ENCODE results near the gene COP1.
A peak's percentile ranks its signal among the peaks of the same experiment; 100 is the strongest.
"Not testable (repeated sequence)": the region's sequence is repeated elsewhere in the genome, so short reads cannot be mapped to it uniquely, and the experiment has no call there.

Gene COP1

DNA sequence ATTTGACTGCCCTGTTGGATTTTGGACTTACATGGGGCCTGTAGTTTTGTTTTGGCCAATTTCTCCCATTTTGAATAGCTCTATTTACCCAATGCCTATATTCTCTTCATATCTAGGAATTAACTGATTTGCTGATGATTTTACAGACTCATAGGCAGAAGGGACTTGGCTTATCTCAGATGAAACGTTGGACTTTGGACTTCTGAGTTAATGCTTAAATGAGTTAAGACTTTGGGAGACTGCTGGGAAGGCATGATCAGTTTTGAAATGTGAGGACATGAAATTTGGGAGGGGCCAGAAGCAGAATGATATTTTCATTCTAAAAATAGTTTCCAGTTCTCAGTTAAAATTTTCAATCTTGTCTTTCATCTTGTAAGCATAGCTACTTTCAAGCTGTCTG is 222.3 kb downstream of the COP1 start:
- Histone ChIP-seq H3K36me3 (ENCODE audit: control insufficient read depth, insufficient read depth, low read length, severe bottlenecking) (peaks cover 70% of the 10 kb centered on the region), H3K4me1 (ENCODE audit: control insufficient read depth, insufficient read depth, low read length) (peaks cover 3% of the 10 kb centered on the region), H3K9me3 (ENCODE audit: control insufficient read depth, low read length) (peaks cover 25% of the 10 kb centered on the region), H3K4me3 (ENCODE audit: low read length) (no peak overlapping the region), H3K9ac (ENCODE audit: low read length) (no peak overlapping the region), H3K27me3 (replicated peaks; ENCODE audit: control insufficient read depth, insufficient read depth, low read length) (no peaks in the 10 kb centered on the region)
- no peak for DNase-seq (ENCODE audit: low read depth)

DNA sequence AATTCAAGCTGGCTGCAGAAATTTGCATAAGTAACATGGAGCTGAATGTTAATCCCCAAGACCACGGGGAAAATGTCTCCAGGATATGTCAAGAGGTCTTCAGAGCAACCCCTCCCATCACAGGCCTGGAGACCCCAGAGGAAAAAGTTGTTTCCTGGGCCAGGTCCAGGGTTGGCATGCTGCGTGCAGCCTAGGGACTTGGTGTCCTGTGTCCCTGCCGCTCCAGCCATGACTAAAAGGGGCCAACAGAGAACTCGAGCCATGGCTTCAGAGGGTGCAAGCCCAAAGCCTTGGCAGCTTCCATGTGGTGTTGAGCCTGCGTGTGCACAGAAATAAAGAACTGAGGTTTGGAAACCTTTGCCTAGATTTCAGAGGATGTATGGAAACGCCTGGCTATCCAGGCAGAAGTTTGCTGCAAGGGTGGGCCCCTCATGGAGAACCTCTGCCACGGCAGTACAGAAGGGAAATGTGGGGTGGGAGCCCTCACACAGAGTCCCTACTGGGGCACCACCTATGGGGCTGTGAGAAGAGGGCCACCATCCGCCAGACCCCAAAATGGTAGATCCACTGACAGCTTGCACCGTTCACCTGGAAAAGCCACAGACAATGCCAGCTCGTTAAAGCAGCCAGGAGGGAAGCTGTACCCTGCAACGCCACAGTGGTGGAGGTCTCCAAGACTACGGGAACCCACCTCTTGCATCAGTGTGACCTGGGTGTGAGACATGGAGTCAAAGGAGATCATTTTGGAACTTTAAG is 222.9 kb downstream of the COP1 start:
- H3K9ac ChIP-seq (ENCODE audit: low read length), result no peak overlapping the region
- no peaks in the 10 kb centered on the region for H3K27me3 ChIP-seq (replicated peaks; ENCODE audit: control insufficient read depth, insufficient read depth, low read length)
- peaks cover 70% of the 10 kb centered on the region for H3K36me3 ChIP-seq (ENCODE audit: control insufficient read depth, insufficient read depth, low read length, severe bottlenecking)
- no peak overlapping the region for H3K4me3 ChIP-seq (ENCODE audit: low read length)
- peaks cover 25% of the 10 kb centered on the region for H3K9me3 ChIP-seq (ENCODE audit: control insufficient read depth, low read length)
- peaks cover 9% of the 10 kb centered on the region for H3K4me1 ChIP-seq (ENCODE audit: control insufficient read depth, insufficient read depth, low read length)
- no peak for DNase-seq (ENCODE audit: low read depth)

DNA sequence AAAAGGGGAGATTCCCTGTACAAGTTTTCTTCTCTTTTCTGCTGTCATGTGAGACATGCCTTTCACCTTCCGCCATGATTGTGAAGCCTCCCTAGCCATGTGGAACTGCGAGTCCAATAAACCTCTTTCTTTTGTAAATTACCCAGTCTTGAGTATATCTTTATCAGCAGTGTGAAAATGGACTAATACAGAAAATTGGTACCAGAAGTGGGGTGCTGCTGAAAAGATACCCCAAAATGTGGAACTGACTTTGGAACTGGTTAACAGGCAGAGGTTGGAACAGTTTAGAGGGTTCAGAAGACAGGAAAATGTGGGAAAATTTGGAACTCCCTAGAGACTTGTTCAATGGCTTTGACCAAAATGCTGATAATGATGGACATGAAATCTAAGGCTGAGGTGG is 223.7 kb downstream of the COP1 start:
- not testable (repeated sequence) for H3K9ac ChIP-seq (ENCODE audit: low read length); H3K27me3 ChIP-seq (replicated peaks; ENCODE audit: control insufficient read depth, insufficient read depth, low read length); DNase-seq (ENCODE audit: low read depth); H3K4me3 ChIP-seq (ENCODE audit: low read length)
- H3K9me3 ChIP-seq (ENCODE audit: control insufficient read depth, low read length), result peaks cover 25% of the 10 kb centered on the region
- H3K36me3 ChIP-seq (ENCODE audit: control insufficient read depth, insufficient read depth, low read length, severe bottlenecking), result peaks cover 69% of the 10 kb centered on the region
- peaks cover 17% of the 10 kb centered on the region for H3K4me1 ChIP-seq (ENCODE audit: control insufficient read depth, insufficient read depth, low read length)

DNA sequence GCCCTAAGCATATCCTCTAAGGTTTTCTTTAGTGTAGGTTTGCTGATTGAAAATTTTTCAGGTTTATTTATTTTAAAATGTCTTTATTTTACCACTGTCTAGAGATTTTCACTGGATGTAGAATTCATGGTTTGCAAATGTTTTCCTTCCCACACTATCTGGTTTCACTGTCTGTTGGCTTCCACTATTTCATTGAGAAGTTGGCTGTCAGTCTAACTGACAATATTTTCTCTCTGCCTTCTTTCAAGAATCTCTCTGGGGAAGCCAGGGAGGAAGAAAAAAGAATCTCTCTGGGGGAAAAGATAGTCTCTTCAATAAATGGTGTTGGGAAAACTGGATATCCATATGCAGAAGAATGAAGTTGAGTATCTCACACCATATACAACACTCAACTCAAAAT is 226.0 kb downstream of the COP1 start:
- H3K27me3 ChIP-seq (replicated peaks; ENCODE audit: control insufficient read depth, insufficient read depth, low read length), result no peaks in the 10 kb centered on the region
- H3K36me3 ChIP-seq (ENCODE audit: control insufficient read depth, insufficient read depth, low read length, severe bottlenecking), result peaks cover 46% of the 10 kb centered on the region
- peaks cover 25% of the 10 kb centered on the region for H3K9me3 ChIP-seq (ENCODE audit: control insufficient read depth, low read length)
- no peak for DNase-seq (ENCODE audit: low read depth)
- H3K4me3 ChIP-seq (ENCODE audit: low read length), result no peak overlapping the region
- peaks cover 40% of the 10 kb centered on the region for H3K4me1 ChIP-seq (ENCODE audit: control insufficient read depth, insufficient read depth, low read length)
- H3K9ac ChIP-seq (ENCODE audit: low read length), result no peak overlapping the region

DNA sequence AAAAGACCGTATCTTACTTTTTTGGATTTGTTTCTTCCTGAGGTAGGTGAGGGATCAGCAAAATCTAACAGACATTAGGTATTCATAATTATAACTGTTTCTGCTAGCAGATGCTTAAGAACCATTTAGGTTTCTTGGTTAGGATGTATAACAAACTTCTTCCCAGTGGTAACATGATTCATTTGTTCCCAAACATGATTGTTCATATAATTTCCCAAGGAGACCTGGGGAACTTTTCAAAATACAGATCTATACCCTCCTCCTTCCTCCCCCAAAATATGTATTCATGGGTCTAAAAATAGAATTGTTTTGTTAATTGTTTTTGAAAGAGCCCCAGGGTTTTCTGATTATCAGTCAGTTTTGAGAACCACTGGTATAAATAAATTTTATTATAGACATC is 228.2 kb downstream of the COP1 start:
- Histone ChIP-seq H3K9me3 (ENCODE audit: control insufficient read depth, low read length) (peaks cover 25% of the 10 kb centered on the region), H3K9ac (ENCODE audit: low read length) (peak overlapping the region; percentile 47), H3K36me3 (ENCODE audit: control insufficient read depth, insufficient read depth, low read length, severe bottlenecking) (peaks cover 31% of the 10 kb centered on the region), H3K4me1 (ENCODE audit: control insufficient read depth, insufficient read depth, low read length) (peaks cover 43% of the 10 kb centered on the region), H3K27me3 (replicated peaks; ENCODE audit: control insufficient read depth, insufficient read depth, low read length) (no peaks in the 10 kb centered on the region), H3K4me3 (ENCODE audit: low read length) (peak overlapping the region; percentile 64)
- DNase-seq (ENCODE audit: low read depth), result peak; percentile 11

DNA sequence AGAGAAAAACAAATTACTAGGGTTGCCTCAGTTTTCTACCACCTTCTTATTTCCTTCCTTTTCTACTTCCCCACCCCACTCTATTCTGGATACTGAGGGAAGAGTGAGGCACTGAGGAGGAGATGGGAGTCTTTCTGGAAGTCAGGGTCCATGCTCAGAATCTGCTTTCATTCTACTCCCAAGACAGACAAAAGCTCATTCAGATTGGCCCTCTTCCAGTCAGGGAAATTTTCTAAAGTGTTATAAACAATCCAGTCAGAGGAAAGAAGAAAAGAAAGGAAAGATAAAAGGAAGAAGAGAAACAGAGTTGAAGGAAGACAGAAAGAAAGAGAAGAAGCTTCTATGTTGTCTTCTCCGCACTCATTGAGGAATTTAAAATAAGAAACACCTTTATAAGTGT is 228.6 kb downstream of the COP1 start:
- Histone ChIP-seq H3K27me3 (replicated peaks; ENCODE audit: control insufficient read depth, insufficient read depth, low read length) (no peaks in the 10 kb centered on the region), H3K36me3 (ENCODE audit: control insufficient read depth, insufficient read depth, low read length, severe bottlenecking) (peaks cover 27% of the 10 kb centered on the region), H3K4me1 (ENCODE audit: control insufficient read depth, insufficient read depth, low read length) (peaks cover 43% of the 10 kb centered on the region), H3K4me3 (ENCODE audit: low read length) (peak overlapping the region; percentile 64), H3K9ac (ENCODE audit: low read length) (peak overlapping the region; percentile 47), H3K9me3 (ENCODE audit: control insufficient read depth, low read length) (peaks cover 23% of the 10 kb centered on the region)
- DNase-seq (ENCODE audit: low read depth), result peak; percentile 28

DNA sequence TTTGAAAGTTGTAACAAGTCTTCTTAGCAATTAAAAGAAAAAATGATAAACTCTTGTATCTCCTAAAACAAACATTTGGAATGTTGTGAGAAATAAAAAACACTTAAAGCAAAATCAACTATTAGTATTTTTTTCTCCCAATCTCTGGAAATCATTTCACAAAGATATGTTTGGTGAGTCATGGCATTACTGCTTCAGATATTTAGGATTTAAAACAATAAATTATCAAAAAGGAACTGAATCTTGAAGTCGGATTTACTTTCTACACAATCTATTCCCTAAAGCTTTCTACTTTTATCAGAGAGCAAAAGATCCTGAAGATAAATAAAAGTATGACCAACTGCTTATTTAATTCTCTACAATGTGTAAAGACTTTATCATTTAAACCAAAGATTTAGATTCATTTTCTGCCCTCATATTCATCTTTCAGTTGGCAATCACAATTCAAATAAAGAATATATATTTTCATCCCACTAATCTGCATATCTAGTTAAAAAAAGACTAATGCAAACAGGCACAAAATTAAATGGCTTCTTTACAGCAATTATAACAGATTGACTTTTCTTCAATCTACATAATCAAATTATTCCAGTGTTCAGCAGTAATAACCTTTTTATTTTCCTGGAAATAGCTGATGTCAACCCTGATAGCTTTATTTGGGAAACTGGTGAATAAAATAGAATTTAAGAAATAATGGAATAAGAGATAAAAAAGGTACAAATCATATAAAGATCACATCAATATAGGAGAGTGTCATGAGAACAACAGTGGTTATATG is 230.0 kb downstream of the COP1 start:
- H3K36me3 ChIP-seq (ENCODE audit: control insufficient read depth, insufficient read depth, low read length, severe bottlenecking), result peaks cover 16% of the 10 kb centered on the region
- H3K4me1 ChIP-seq (ENCODE audit: control insufficient read depth, insufficient read depth, low read length), result peaks cover 43% of the 10 kb centered on the region
- peaks cover 12% of the 10 kb centered on the region for H3K9me3 ChIP-seq (ENCODE audit: control insufficient read depth, low read length)
- peak overlapping the region; percentile 38 for H3K4me3 ChIP-seq (ENCODE audit: low read length)
- H3K9ac ChIP-seq (ENCODE audit: low read length), result peak overlapping the region; percentile 29
- peak; percentile 42 for DNase-seq (ENCODE audit: low read depth)
- no peaks in the 10 kb centered on the region for H3K27me3 ChIP-seq (replicated peaks; ENCODE audit: control insufficient read depth, insufficient read depth, low read length)

DNA sequence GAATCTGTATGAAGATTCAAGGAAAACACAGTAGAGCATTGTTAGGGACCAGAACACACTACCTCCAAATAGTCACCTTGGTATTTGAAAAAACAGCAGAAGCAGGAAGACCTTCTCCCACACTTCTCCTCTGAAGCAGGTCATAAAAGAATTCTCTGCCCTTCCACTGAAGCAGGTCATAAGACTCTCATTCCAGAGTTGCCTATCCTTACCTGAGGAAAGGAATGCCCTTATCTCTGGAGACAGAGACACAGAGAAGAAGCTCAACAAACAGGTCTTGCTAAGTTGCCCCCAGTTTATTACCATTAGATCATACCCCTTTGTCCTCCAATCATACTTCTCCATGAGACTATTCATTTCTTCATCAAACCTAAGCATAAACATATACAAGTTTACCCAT is 237.9 kb downstream of the COP1 start:
- no peaks in the 10 kb centered on the region for H3K9me3 ChIP-seq (ENCODE audit: control insufficient read depth, low read length)
- no peaks in the 10 kb centered on the region for H3K27me3 ChIP-seq (replicated peaks; ENCODE audit: control insufficient read depth, insufficient read depth, low read length)
- H3K36me3 ChIP-seq (ENCODE audit: control insufficient read depth, insufficient read depth, low read length, severe bottlenecking), result peaks cover 22% of the 10 kb centered on the region
- peak overlapping the region; percentile 9 for H3K4me3 ChIP-seq (ENCODE audit: low read length)
- DNase-seq (ENCODE audit: low read depth), result no peak
- peaks cover 16% of the 10 kb centered on the region for H3K4me1 ChIP-seq (ENCODE audit: control insufficient read depth, insufficient read depth, low read length)
- H3K9ac ChIP-seq (ENCODE audit: low read length), result no peak overlapping the region

DNA sequence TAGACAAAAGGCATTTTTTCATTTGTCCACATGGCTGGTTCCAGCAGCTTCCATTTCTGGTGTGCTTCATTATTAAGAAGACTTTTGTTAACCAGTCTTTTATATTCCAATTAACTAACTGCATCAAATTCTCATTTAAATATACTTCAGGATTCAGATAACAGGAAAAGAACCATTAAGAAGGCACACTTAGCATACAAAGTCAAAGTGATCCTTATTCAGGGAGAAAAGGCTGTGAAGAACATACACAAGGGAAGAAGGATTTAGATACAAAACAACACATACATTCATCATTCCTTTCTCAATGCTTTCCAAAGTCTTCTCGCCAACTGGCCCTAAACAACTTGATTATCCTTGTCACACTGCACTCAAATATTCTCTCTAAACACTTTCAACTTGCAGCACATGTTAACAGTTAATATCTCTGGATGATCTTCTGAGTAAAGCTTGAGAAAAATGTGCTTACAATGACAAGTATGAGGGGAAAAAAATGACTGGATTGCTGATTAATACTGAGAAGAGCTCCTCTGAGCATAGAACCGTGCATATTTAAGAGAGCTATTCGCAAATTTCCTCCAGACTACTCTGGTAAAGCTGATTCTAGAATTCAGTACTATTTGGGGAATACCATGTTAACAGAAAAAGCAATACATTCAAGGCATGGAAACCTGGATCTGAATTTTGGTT is 238.5 kb downstream of the COP1 start:
- Histone ChIP-seq H3K27me3 (replicated peaks; ENCODE audit: control insufficient read depth, insufficient read depth, low read length) (no peaks in the 10 kb centered on the region), H3K4me1 (ENCODE audit: control insufficient read depth, insufficient read depth, low read length) (peaks cover 16% of the 10 kb centered on the region), H3K4me3 (ENCODE audit: low read length) (peak overlapping the region; percentile 9), H3K9me3 (ENCODE audit: control insufficient read depth, low read length) (no peaks in the 10 kb centered on the region), H3K9ac (ENCODE audit: low read length) (no peak overlapping the region), H3K36me3 (ENCODE audit: control insufficient read depth, insufficient read depth, low read length, severe bottlenecking) (peaks cover 22% of the 10 kb centered on the region)
- peak; percentile 34 for DNase-seq (ENCODE audit: low read depth)

DNA sequence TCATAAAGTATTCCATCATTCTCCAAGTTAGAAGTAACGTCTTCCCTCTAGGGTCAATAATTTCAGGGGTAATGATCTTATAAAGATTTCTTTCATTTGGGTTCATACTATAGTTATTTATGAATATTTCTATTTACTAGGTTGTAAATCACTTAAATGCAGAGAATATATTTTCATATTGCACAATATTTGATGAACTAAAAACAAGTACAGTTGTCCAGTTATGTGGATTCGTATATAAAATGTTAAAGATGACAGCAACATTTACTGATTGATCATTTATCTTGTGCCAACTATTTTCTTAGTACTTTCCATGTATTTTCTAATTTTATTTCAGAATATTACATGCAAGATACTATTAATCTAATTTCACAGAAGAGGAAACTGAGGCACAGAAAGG is 243.3 kb downstream of the COP1 start:
- Histone ChIP-seq H3K9ac (ENCODE audit: low read length) (no peak overlapping the region), H3K4me1 (ENCODE audit: control insufficient read depth, insufficient read depth, low read length) (peaks cover 9% of the 10 kb centered on the region), H3K4me3 (ENCODE audit: low read length) (no peak overlapping the region), H3K9me3 (ENCODE audit: control insufficient read depth, low read length) (no peaks in the 10 kb centered on the region), H3K27me3 (replicated peaks; ENCODE audit: control insufficient read depth, insufficient read depth, low read length) (no peaks in the 10 kb centered on the region), H3K36me3 (ENCODE audit: control insufficient read depth, insufficient read depth, low read length, severe bottlenecking) (peaks cover 24% of the 10 kb centered on the region)
- no peak for DNase-seq (ENCODE audit: low read depth)

DNA sequence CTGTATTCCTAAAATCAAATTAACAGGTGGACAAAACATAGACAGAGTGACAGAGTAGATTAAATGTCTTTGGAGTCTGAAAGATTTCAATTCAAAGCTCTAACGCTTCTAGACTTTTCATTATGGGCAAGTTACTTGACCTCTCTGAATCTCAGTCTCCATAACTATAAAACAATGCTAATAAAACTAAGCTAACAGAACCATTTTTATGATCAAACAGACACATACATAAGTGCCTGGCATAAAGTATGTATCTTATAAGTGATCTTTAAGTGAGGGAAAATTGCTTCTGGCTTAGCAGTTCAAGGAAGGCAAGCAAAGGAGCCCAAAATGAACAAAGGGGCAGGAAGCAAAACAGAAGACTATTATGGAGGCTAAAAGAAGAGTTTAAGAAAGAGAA is 246.9 kb downstream of the COP1 start:
- Histone ChIP-seq H3K4me1 (ENCODE audit: control insufficient read depth, insufficient read depth, low read length) (no peaks in the 10 kb centered on the region), H3K9ac (ENCODE audit: low read length) (no peak overlapping the region), H3K36me3 (ENCODE audit: control insufficient read depth, insufficient read depth, low read length, severe bottlenecking) (peaks cover 38% of the 10 kb centered on the region), H3K9me3 (ENCODE audit: control insufficient read depth, low read length) (no peaks in the 10 kb centered on the region), H3K27me3 (replicated peaks; ENCODE audit: control insufficient read depth, insufficient read depth, low read length) (no peaks in the 10 kb centered on the region), H3K4me3 (ENCODE audit: low read length) (no peak overlapping the region)
- no peak for DNase-seq (ENCODE audit: low read depth)

All from adipocyte (in vitro differentiated cells).